ENCODE results near the gene POP7. TPM values are rescaled to one million over a fixed set of nuclear protein-coding genes. Genes with fewer than 3 reads are reported as not detected.

Gene POP7
- total and polyA plus RNA-seq, 9 donors: 23.5 to 31.6 (median 25.4) TPM

- H3K27me3 ChIP-seq (ENCODE audit: control insufficient read depth, insufficient read depth, low read length): peaks cover 6% of the 10 kb centered on the region
- H3K36me3 ChIP-seq (ENCODE audit: control insufficient read depth, insufficient read depth, low read length): no peaks in the 10 kb centered on the region
- 50% methylated on average over 26 of the region's 28 CpGs for WGBS (ENCODE audit: insufficient coverage)
Measured at GRCh38 chr7:100745184-100745583, 39.3 kb downstream of the POP7 start.

GRCh38 chr7:100752994-100753393 is 47.1 kb downstream of the POP7 start:
- Histone ChIP-seq H3K9me3 (replicated peaks; ENCODE audit: control insufficient read depth, low read depth, low read length) (no peaks in the 10 kb centered on the region), H3K4me1 (ENCODE audit: control insufficient read depth, insufficient read depth, low read length) (no peaks in the 10 kb centered on the region), H3K27ac (ENCODE audit: low read length) (no peak overlapping the region), H3K36me3 (ENCODE audit: control insufficient read depth, insufficient read depth, low read length) (no peaks in the 10 kb centered on the region), H3K27me3 (ENCODE audit: control insufficient read depth, insufficient read depth, low read length) (peaks cover 22% of the 10 kb centered on the region), H3K4me3 (ENCODE audit: low read length) (no peak overlapping the region)
- no peak for DNase-seq
- WGBS (ENCODE audit: insufficient coverage): 75% methylated on average over 3 of the region's 5 CpGs

More at GRCh38 chr7:100745184-100745583, 39.3 kb downstream of the POP7 start:
- DNase-seq: peak; percentile 80
- no peak overlapping the region for H3K27ac ChIP-seq (ENCODE audit: low read length)
- H3K4me3 ChIP-seq (ENCODE audit: low read length): peak overlapping the region; percentile 42
- H3K9me3 ChIP-seq (replicated peaks; ENCODE audit: control insufficient read depth, low read depth, low read length): no peaks in the 10 kb centered on the region
- no peaks in the 10 kb centered on the region for H3K4me1 ChIP-seq (ENCODE audit: control insufficient read depth, insufficient read depth, low read length)

- Histone ChIP-seq H3K4me3 (ENCODE audit: low read length) (no peak overlapping the region), H3K4me1 (ENCODE audit: control insufficient read depth, insufficient read depth, low read length) (no peaks in the 10 kb centered on the region), H3K36me3 (ENCODE audit: control insufficient read depth, insufficient read depth, low read length) (no peaks in the 10 kb centered on the region), H3K27ac (ENCODE audit: low read length) (no peak overlapping the region), H3K9me3 (replicated peaks; ENCODE audit: control insufficient read depth, low read depth, low read length) (no peaks in the 10 kb centered on the region), H3K27me3 (ENCODE audit: control insufficient read depth, insufficient read depth, low read length) (peaks cover 22% of the 10 kb centered on the region)
- WGBS (ENCODE audit: insufficient coverage): 80% methylated on average over 1 of the region's 3 CpGs
- DNase-seq: peak; percentile 43
Measured at GRCh38 chr7:100753750-100754149, 47.8 kb downstream of the POP7 start.

Other genes starting within 250 kb of the POP7 start
- 1.2 TPM for gene SPACDR, start 241.9 kb upstream of the POP7 start, total RNA-seq
- gene SPACDR, start 241.9 kb upstream of the POP7 start, polyA plus RNA-seq (ENCODE audit: insufficient read depth in 1 of 8, insufficient read length in 8 of 8, low replicate concordance in 1 of 8): 1 to 10 TPM in 7 of 8 donors, under 1 TPM in 1; 0.98 to 3.4 (median 1.6) TPM
- 28.9 TPM for gene TSC22D4, start 226.9 kb upstream of the POP7 start, total RNA-seq
- 10 to 100 TPM; 36.7 to 59.3 (median 47.9) TPM for gene TSC22D4, start 226.9 kb upstream of the POP7 start, polyA plus RNA-seq (ENCODE audit: insufficient read depth in 1 of 8, insufficient read length in 8 of 8, low replicate concordance in 1 of 8)
- gene NYAP1, start 222.2 kb upstream of the POP7 start, total RNA-seq: 1.6 TPM
- 1 to 10 TPM; 1.5 to 2.9 (median 2.5) TPM for gene NYAP1, start 222.2 kb upstream of the POP7 start, polyA plus RNA-seq (ENCODE audit: insufficient read depth in 1 of 8, insufficient read length in 8 of 8, low replicate concordance in 1 of 8)
- gene AGFG2, start 166.9 kb upstream of the POP7 start, total RNA-seq: 6.1 TPM
- 10 to 100 TPM in 6 of 8 donors, 1 to 10 TPM in 2; 8.9 to 13.7 (median 12.2) TPM for gene AGFG2, start 166.9 kb upstream of the POP7 start, polyA plus RNA-seq (ENCODE audit: insufficient read depth in 1 of 8, insufficient read length in 8 of 8, low replicate concordance in 1 of 8)
- 0.98 TPM for gene SAP25, start 132.2 kb upstream of the POP7 start, total RNA-seq
- gene SAP25, start 132.2 kb upstream of the POP7 start, polyA plus RNA-seq (ENCODE audit: insufficient read depth in 1 of 8, insufficient read length in 8 of 8, low replicate concordance in 1 of 8): 1 to 10 TPM; 1.5 to 8.3 (median 3.8) TPM
- 8.9 TPM for gene LRCH4, start 120.0 kb upstream of the POP7 start, total RNA-seq
- gene LRCH4, start 120.0 kb upstream of the POP7 start, polyA plus RNA-seq (ENCODE audit: insufficient read depth in 1 of 8, insufficient read length in 8 of 8, low replicate concordance in 1 of 8): 10 to 100 TPM; 19.9 to 35.5 (median 27.9) TPM
- 0.80 TPM for gene FBXO24, start 119.8 kb upstream of the POP7 start, total RNA-seq
- 1 to 10 TPM; 1.1 to 2.2 (median 1.5) TPM for gene FBXO24, start 119.8 kb upstream of the POP7 start, polyA plus RNA-seq (ENCODE audit: insufficient read depth in 1 of 8, insufficient read length in 8 of 8, low replicate concordance in 1 of 8)
- 194 TPM for gene PCOLCE, start 103.8 kb upstream of the POP7 start, total RNA-seq
- 100 to 1,000 TPM; 201 to 336 (median 279) TPM for gene PCOLCE, start 103.8 kb upstream of the POP7 start, polyA plus RNA-seq (ENCODE audit: insufficient read depth in 1 of 8, insufficient read length in 8 of 8, low replicate concordance in 1 of 8)
- 7.1 TPM for gene MOSPD3, start 93.6 kb upstream of the POP7 start, total RNA-seq
- gene MOSPD3, start 93.6 kb upstream of the POP7 start, polyA plus RNA-seq (ENCODE audit: insufficient read depth in 1 of 8, insufficient read length in 8 of 8, low replicate concordance in 1 of 8): 10 to 100 TPM; 16.0 to 23.5 (median 17.8) TPM
- 0.22 TPM for gene TFR2, start 64.6 kb upstream of the POP7 start, total RNA-seq
- 1 to 10 TPM in 3 of 8 donors, under 1 TPM in 5; 0.64 to 2.2 (median 0.86) TPM for gene TFR2, start 64.6 kb upstream of the POP7 start, polyA plus RNA-seq (ENCODE audit: insufficient read depth in 1 of 8, insufficient read length in 8 of 8, low replicate concordance in 1 of 8)
- gene ACTL6B, start 49.7 kb upstream of the POP7 start, total RNA-seq: not detected
- under 1 TPM in 2 of 8 donors, not detected in 6; 0.19 to 0.40 TPM for gene ACTL6B, start 49.7 kb upstream of the POP7 start, polyA plus RNA-seq (ENCODE audit: insufficient read depth in 1 of 8, insufficient read length in 8 of 8, low replicate concordance in 1 of 8)
- 49.5 TPM for gene GNB2, start 32.4 kb upstream of the POP7 start, total RNA-seq
- 100 to 1,000 TPM; 146 to 202 (median 154) TPM for gene GNB2, start 32.4 kb upstream of the POP7 start, polyA plus RNA-seq (ENCODE audit: insufficient read depth in 1 of 8, insufficient read length in 8 of 8, low replicate concordance in 1 of 8)
- 16.7 TPM for gene GIGYF1, start 11.9 kb upstream of the POP7 start, total RNA-seq
- 10 to 100 TPM; 22.4 to 37.5 (median 29.9) TPM for gene GIGYF1, start 11.9 kb upstream of the POP7 start, polyA plus RNA-seq (ENCODE audit: insufficient read depth in 1 of 8, insufficient read length in 8 of 8, low replicate concordance in 1 of 8)
- gene EPO, start 14.3 kb downstream of the POP7 start, total RNA-seq: not detected
- gene EPO, start 14.3 kb downstream of the POP7 start, polyA plus RNA-seq (ENCODE audit: insufficient read depth in 1 of 8, insufficient read length in 8 of 8, low replicate concordance in 1 of 8): under 1 TPM in 5 of 8 donors, not detected in 3; 0.07 to 0.40 (median 0.18) TPM
- not detected for gene ZAN, start 27.5 kb downstream of the POP7 start, total RNA-seq
- gene ZAN, start 27.5 kb downstream of the POP7 start, polyA plus RNA-seq (ENCODE audit: insufficient read depth in 1 of 8, insufficient read length in 8 of 8, low replicate concordance in 1 of 8): under 1 TPM in 1 of 8 donors, not detected in 7; 0.05 TPM
- 44.6 TPM for gene EPHB4, start 121.4 kb downstream of the POP7 start, total RNA-seq
- gene EPHB4, start 121.4 kb downstream of the POP7 start, polyA plus RNA-seq (ENCODE audit: insufficient read depth in 1 of 8, insufficient read length in 8 of 8, low replicate concordance in 1 of 8): 10 to 100 TPM; 39.0 to 74.9 (median 55.9) TPM
- 9.7 TPM for gene SLC12A9, start 146.6 kb downstream of the POP7 start, total RNA-seq
- 10 to 100 TPM; 14.2 to 25.4 (median 18.4) TPM for gene SLC12A9, start 146.6 kb downstream of the POP7 start, polyA plus RNA-seq (ENCODE audit: insufficient read depth in 1 of 8, insufficient read length in 8 of 8, low replicate concordance in 1 of 8)
- 31.7 TPM for gene TRIP6, start 161.3 kb downstream of the POP7 start, total RNA-seq
- gene TRIP6, start 161.3 kb downstream of the POP7 start, polyA plus RNA-seq (ENCODE audit: insufficient read depth in 1 of 8, insufficient read length in 8 of 8, low replicate concordance in 1 of 8): 10 to 100 TPM; 40.8 to 57.6 (median 47.0) TPM
- gene SRRT, start 169.0 kb downstream of the POP7 start, total RNA-seq: 49.8 TPM
- gene SRRT, start 169.0 kb downstream of the POP7 start, polyA plus RNA-seq (ENCODE audit: insufficient read depth in 1 of 8, insufficient read length in 8 of 8, low replicate concordance in 1 of 8): 100 to 1,000 TPM in 5 of 8 donors, 10 to 100 TPM in 3; 93.9 to 131 (median 105) TPM
- gene UFSP1, start 183.6 kb downstream of the POP7 start, total RNA-seq: 3.1 TPM
- 1 to 10 TPM; 2.3 to 3.8 (median 2.6) TPM for gene UFSP1, start 183.6 kb downstream of the POP7 start, polyA plus RNA-seq (ENCODE audit: insufficient read depth in 1 of 8, insufficient read length in 8 of 8, low replicate concordance in 1 of 8)
- 21.5 TPM for gene ACHE, start 189.8 kb downstream of the POP7 start, total RNA-seq
- gene ACHE, start 189.8 kb downstream of the POP7 start, polyA plus RNA-seq (ENCODE audit: insufficient read depth in 1 of 8, insufficient read length in 8 of 8, low replicate concordance in 1 of 8): 10 to 100 TPM; 41.7 to 62.9 (median 47.7) TPM
- 0.04 TPM for gene MUC3A, start 243.4 kb downstream of the POP7 start, total RNA-seq
- 1 to 10 TPM in 2 of 8 donors, under 1 TPM in 6; 0.10 to 6.4 (median 0.29) TPM for gene MUC3A, start 243.4 kb downstream of the POP7 start, polyA plus RNA-seq (ENCODE audit: insufficient read depth in 1 of 8, insufficient read length in 8 of 8, low replicate concordance in 1 of 8)

Measured in muscle of leg (tissue), 11 donors.